HG03045 (cell line): ENCODE measurements around the gene MAML3.

Experiments
- ATAC-seq: cut with Tn5 transposase; IDR thresholded peaks from one replicate; pipeline ENCODE4 v1.9.1; 2021; ENCODE audit warnings: mild to moderate bottlenecking, moderate library complexity; ENCODE audit not compliant: unreplicated experiment

The MAML3 gene

DNA sequence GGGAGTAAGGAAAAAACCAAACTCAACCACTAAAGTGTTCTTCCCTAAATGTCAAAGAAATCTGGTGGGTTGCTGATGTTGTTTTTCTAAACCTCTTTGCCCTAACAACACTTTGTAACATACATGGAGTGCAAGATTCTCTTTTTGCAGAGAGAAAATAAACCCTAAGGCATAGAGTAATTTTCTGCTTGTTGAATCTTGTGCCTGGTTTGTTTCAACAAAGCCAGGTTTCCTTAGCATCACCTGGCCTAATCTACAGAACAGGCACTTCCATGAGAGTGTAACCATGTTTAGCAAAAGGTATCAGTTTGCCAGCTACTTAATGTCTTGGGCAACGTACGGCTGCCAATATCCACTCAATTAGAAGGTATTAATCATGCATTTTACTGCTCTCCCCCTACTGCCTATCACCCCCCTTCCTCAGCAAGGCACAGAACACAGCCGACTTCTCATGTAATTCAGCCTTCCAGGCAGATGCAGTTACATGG, 219.2 kb downstream of the MAML3 start:
- no peak for ATAC-seq

GRCh38 chr4:139934057-139934707, 219.8 kb downstream of the MAML3 start:
- ATAC-seq = no peak

DNA sequence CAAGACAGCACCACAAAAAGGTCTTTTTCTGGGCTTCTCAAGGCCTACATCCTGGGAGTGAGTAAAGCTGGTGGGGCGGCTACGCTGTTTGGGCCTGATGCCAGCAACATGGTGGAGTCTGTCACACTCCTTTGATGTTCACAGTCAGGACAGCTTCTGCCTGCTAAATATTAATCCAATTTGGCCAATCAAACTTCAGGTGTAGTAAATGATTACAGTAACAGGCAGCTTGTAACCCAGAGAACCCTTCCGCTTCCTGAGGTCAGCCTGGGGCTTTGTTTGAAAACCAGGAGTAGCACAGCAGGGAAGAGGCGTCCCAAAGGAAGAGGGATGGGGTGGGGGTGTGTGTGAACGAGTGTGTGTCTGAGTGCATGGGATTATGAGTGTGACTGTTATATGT, 220.4 kb downstream of the MAML3 start:
- no peak for ATAC-seq

- no peak for ATAC-seq
Measured at GRCh38 chr4:139933104-139933503, 220.9 kb downstream of the MAML3 start.

DNA sequence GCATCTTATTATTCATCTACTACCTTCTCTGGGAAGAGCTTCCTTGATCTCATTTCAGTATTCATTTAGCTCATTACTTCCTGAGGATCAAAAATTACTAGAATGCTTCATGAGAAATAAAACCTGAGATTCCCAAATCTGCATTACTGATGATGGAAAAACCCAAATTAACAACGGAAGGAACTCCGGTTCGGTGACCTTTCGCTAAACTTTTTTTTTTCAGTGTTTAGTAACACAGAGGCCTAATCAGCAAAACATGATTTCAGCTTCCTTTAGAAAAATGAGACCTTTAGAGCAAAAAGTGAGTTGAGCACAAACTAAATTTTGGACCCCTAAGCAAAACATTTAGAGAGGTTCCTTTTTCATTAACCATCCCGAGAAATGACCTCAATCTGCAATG, 229.2 kb downstream of the MAML3 start:
- ATAC-seq = no peak

GRCh38 chr4:139922406-139923024, 231.5 kb downstream of the MAML3 start:
- ATAC-seq = no peak

DNA sequence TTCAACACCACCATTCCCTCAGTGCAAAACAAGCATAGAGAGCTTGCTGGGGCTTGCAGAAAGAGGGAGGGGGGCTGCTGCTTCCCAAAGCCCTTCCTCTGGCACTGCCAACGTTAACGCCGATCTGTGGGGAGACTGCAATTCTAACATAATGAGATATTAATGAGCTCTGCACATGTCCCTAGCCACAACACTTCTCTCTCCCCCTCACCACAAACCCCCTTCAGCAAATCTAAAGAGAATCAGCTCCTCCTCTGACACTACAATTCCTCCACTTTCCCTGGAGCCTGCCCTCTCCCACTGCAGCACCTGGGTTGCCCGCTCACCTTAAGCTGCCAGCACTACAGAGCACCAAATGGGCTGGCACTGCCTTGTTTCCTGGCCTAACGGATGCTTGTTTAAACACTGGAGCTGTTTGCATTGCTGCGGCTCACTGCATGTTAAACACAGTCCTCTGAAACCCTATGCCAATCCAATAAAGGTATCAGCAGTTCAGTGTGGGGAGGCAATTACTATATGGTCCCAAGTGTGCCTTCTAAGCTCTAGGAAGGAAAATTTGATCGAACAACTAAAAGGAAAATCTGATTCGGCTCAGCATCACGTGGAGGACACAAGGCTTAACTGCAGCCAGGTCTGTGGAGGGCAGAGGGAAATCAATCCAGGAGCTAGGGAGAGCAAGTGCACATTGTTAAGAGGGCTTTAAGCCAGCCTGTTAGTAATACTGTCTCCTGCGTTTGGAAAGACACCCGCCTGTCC, 232.4 kb downstream of the MAML3 start:
- no peak for ATAC-seq

DNA sequence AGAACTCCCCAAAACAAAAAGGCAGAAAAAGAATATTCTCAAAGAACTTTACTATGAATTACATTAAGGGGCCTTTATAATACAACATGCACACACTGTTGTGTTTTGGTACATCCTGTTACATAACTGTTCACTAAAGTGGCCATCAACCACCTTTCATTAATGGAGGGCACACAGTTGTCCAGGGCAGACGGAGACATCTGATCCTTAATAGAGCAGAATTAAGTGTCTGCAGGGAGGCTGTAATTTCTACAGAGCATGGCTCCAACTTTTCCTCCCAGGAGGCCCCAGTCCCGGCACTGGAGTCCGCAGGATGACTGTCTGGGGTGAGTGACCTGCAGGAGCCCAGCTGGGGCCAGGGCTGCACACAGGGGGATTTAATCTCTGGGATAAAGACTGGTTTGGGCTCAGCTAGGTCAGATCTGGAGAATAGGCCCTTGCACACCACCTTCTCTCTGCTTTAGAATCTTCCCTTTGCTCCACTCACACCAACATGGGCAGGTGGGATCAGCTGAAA, 233.4 kb downstream of the MAML3 start:
- no peak for ATAC-seq

DNA sequence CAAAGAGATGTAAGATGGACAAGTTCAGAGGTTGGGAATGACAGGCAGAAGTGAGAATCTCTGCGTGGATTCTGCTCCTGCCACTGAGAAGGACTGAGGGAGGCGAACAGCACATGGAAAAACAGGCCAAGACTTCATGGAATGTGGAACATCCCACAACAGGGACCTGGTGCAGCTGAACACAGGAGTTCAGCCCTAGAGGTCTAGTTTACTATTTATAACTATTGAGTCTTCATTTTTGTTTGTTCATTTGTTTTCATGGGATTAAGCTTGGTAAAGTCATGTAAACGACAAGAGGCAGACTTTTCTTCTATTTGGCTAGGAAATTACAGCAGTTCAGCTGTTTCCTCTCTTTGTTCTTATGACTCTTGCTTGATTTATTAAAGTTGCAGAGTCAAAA, 234.5 kb downstream of the MAML3 start:
- no peak for ATAC-seq

GRCh38 chr4:139919004-139919403, 235.0 kb downstream of the MAML3 start:
- ATAC-seq = no peak

DNA sequence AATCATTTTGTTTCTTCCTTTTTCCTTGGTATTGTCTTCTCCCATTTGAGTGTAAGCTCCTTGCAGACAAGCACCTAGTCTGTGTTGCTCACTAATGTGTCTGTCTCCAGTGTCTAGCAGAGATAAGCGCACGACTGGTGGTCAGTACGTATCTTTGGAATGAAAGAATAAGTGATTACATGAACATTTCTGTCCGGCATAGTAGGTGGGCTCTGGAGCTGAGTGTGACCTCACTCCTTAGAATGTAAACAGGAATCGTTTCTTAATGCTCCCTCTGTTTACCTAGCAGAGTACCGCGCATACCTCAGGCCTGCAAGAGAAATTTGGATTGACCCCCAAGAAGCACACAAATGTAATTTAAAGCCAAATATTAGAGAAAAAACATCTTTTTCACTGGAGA, 235.4 kb downstream of the MAML3 start:
- no peak for ATAC-seq

DNA sequence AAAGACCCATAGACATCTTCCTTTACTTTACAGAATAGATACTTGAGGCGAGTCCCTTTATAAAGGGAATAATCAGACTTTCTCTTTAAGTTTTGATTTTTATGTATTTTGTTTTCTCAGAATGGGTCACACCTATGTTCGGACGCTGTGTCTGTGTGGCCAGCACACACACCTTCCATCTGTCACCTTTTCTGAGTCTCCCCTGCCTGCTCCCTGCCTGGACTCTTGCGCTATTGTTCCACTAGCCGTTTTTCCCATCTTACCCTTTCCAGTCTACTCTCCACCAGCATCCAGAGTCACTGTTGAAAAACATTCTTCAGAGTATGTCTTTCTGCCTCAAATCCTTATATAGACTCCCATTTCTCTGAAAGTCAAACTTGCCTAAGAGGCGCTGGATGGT, 236.1 kb downstream of the MAML3 start:
- ATAC-seq = no peak

- ATAC-seq = no peak
Measured at GRCh38 chr4:139916041-139916440, 237.9 kb downstream of the MAML3 start.

GRCh38 chr4:139915037-139915436, 238.9 kb downstream of the MAML3 start:
- ATAC-seq = no peak

DNA sequence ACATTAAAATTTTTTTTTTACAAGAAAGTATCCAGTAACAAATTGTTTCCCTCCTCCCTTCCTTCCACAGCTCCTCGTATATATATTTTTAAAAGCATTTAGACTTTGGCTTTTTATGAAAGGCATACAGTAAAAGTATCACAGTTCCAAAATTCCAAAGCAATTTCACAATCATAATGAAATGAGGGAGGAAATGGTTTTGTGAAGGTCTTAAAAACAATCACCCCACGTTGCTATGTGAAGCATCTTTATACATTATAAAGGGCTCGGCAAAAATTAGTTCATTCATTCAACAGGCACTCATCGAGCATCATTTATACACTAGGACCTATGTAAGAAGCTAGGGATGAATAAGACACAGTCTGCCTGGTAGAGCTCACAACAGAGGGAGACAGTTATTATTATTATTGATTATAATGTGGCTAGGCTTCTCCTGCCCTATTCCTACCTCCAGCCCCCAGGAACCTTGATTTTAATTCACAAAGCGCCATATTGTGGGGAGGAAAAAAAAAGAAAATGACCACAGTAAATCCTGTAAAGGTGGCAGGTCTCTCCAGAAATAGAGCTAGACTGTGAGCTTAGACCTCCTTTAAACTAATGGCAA, 239.9 kb downstream of the MAML3 start:
- ATAC-seq = no peak

DNA sequence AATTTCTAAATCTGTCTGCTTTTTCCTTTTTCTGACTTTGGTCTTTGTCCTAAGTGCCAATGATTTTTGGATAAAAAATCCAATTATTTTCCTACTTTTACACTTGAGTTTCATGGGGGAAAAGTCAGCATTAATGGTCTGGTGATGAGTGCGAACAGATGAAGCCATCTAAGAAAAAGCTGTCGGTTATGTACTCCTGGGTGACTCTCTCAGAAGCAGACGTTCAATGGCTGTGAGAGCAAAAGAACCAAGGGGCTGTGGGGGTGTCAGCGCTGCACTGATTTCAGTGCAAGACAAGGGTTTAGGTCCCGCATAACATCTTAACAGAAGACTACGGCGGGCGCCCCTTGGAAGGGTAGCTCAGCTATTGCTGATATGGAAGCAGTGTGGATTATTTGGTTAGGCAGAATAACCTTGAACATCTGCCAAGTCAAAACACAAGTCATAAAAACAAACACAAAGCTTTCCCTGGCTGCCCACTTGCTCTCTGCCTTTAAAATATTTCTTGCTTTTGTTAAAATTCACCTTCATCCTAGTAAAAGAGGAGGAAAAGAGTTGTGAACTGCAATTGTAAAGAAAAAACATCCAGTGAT, 240.5 kb downstream of the MAML3 start:
- ATAC-seq = no peak

GRCh38 chr4:139912445-139912844, 241.5 kb downstream of the MAML3 start:
- no peak for ATAC-seq

- ATAC-seq = no peak
Measured at GRCh38 chr4:139910106-139910505, 243.9 kb downstream of the MAML3 start.

- no peak for ATAC-seq
Measured at GRCh38 chr4:139908636-139909437, 245.1 kb downstream of the MAML3 start.
